GM12878 (cell line): ENCODE data around the gene GDE1. TPM values are rescaled to one million over a fixed set of nuclear protein-coding genes. Genes with fewer than 3 reads are reported as not detected.

Experiments
- ATAC-seq: fragments of 200-7000 bp; cut with Tn5 transposase; 3 replicates; pipeline ENCODE4 v1.9.1; 2020; ENCODE audit warnings: mild to moderate bottlenecking, moderate library complexity
- BruUV-seq: library from RNA; stranded (reverse); fragments of 400-500 nt; replicated peaks from 2 replicates; lab custom pipeline; 2021; lab: Mats Ljungman, UMichigan
- CTCF ChIA-PET: fragments of 300-600 bp; sonication (Branson Sonifier 250); formaldehyde crosslinking; extraction: SDS; loops from one replicate; lab custom pipeline; 2021; ENCODE audit warnings: inconsistent platforms; lab: Yijun Ruan, JAX
- POLR2A ChIA-PET: fragments of 350-600 bp; formaldehyde crosslinking; extraction: SDS; loops from one replicate; lab custom pipeline; 2021; ENCODE audit warnings: inconsistent platforms; lab: Charles Lee
- RAD21 ChIA-PET: fragments of 300-600 bp; sonication (Branson Sonifier 250); formaldehyde crosslinking; loops from one replicate; lab custom pipeline; 2023; ENCODE audit warnings: antibody characterized with exemption; ENCODE audit not compliant: unreplicated experiment; lab: Charles Lee
- SMC1A ChIA-PET: fragments of 300-600 bp; sonication (Branson Sonifier 250); formaldehyde crosslinking; loops from one replicate; lab custom pipeline; 2023; ENCODE audit not compliant: unreplicated experiment, uncharacterized antibody; lab: Charles Lee
- DNase-seq: peaks from one replicate; pipeline ENCODE4 v3.0.0-alpha.2; 2011; ENCODE audit warnings: low read depth, low spot score
- FAIRE-seq: peaks from 3 replicates; lab custom pipeline; 2011; peaks lifted over from hg19 to GRCh38; lab: Jason Lieb, UNC
- H2AFZ ChIP-seq: 2 replicates; pipeline ENCODE4 v1.6.0; 2011; ENCODE audit warnings: low read depth, low read length, control low read depth; ENCODE audit not compliant: control insufficient read depth
- H3K27ac ChIP-seq: 2 replicates; pipeline ENCODE4 v1.5.1; 2011; ENCODE audit warnings: control low read depth; ENCODE audit not compliant: control insufficient read depth, insufficient read depth
- H3K27me3 ChIP-seq, 2 experiments: replicated peaks in 1 of 2; 2 replicates each; pipeline versions ENCODE4 v1.6.0 to v1.6.1; 2011; ENCODE audit warnings: low read length in 1 of 2; ENCODE audit not compliant: control insufficient read depth in 2 of 2, insufficient read depth in 2 of 2
- H3K36me3 ChIP-seq, 2 experiments: 2 replicates each; pipeline ENCODE4 v1.5.1; 2011; ENCODE audit warnings: low read length in 1 of 2; ENCODE audit not compliant: control insufficient read depth in 2 of 2, insufficient read depth in 2 of 2
- H3K4me1 ChIP-seq: 2 replicates; pipeline ENCODE4 v1.6.1; 2011; ENCODE audit warnings: mild to moderate bottlenecking, low read length, moderate library complexity, mixed read lengths; ENCODE audit not compliant: control insufficient read depth, insufficient read depth
- H3K4me2 ChIP-seq: 2 replicates; pipeline ENCODE4 v1.6.0; 2011; ENCODE audit warnings: control low read depth; ENCODE audit not compliant: control insufficient read depth, insufficient read depth
- H3K4me3 ChIP-seq: fragments of 200-600 bp; sonication (generic); 2 replicates; pipeline ENCODE4 v1.5.1; 2016
- H3K79me2 ChIP-seq: 2 replicates; pipeline ENCODE4 v1.6.0; 2011; ENCODE audit warnings: low read length; ENCODE audit not compliant: control insufficient read depth, insufficient read depth
- H3K9ac ChIP-seq: 2 replicates; pipeline ENCODE4 v1.8.0; 2011; ENCODE audit warnings: low read length, control low read depth, mixed read lengths; ENCODE audit not compliant: control insufficient read depth, insufficient read depth
- H3K9me3 ChIP-seq: replicated peaks from 3 replicates; pipeline ENCODE4 v1.5.1; 2011; ENCODE audit warnings: mild to moderate bottlenecking, low read length; ENCODE audit not compliant: control insufficient read depth, insufficient read depth
- H4K20me1 ChIP-seq: 2 replicates; pipeline ENCODE4 v1.6.0; 2011; ENCODE audit not compliant: control insufficient read depth, insufficient read depth
- ASH2L ChIP-seq: fragments of 300-600, 200-600 bp; sonication (generic); IDR thresholded peaks from 2 replicates; pipeline ENCODE4 v1.6.1; 2017; ENCODE audit warnings: low read depth, mild to moderate bottlenecking, borderline replicate concordance
- IRF4 ChIP-seq: IDR thresholded peaks from 2 replicates; pipeline ENCODE4 v1.6.1; 2011; ENCODE audit warnings: low read depth, low read length
- JUNB ChIP-seq: IDR thresholded peaks from 2 replicates; pipeline ENCODE4 v1.6.1; 2016; ENCODE audit warnings: antibody characterized with exemption, mild to moderate bottlenecking
- MYC ChIP-seq: IDR thresholded peaks from 2 replicates; pipeline ENCODE4 v1.6.1; 2011; ENCODE audit warnings: mild to moderate bottlenecking, low read length, moderate library complexity, inconsistent platforms; ENCODE audit not compliant: insufficient read depth, insufficient replicate concordance, insufficient read length, severe bottlenecking
- ZNF207 ChIP-seq: fragments of 450-650 bp; IDR thresholded peaks from 2 replicates; pipeline ENCODE4 v1.6.1; 2014; ENCODE audit warnings: antibody characterized with exemption, mild to moderate bottlenecking, borderline replicate concordance
- WGBS: methylation state at CpG from one replicate; pipeline ENCODE4 v1.1.6; 2016; ENCODE audit warnings: low lambda C conversion rate; ENCODE audit not compliant: insufficient replicate concordance, insufficient coverage; ENCODE audit errors: missing lambda C conversion rate; 5-methylcytosine and 5-hydroxymethylcytosine counted together
- in situ Hi-C: fragments of 300-500 bp; cut with MboI; formaldehyde crosslinking; loops from 9 replicates; pipeline ENCODE4 v1.14.3; 2018; ENCODE audit warnings: mixed read lengths
- intact Hi-C: fragments of 100-400 bp; cut with micrococcal nuclease; formaldehyde crosslinking; loops from one replicate; pipeline ENCODE4 v1.14.2; 2022; ENCODE audit not compliant: unreplicated experiment
- polyA plus RNA-seq, 11 experiments: library from polyadenylated mRNA; depleted of rRNA in 4 of 11; unstranded in 6 of 11; stranded (reverse) in 5 of 11; fragments of >200 nt; fragmentation: Nextera tagmentation in 4 of 11; fragmentation: Illumina TruSeq in 1 of 11; extraction: Ambion mirVana in 4 of 11; extraction: Trizol in 1 of 11; gene quantifications; 1 replicate in 1 of 11; 2 replicates in 10 of 11; pipeline versions ENCODE4 v1.2.1 to v1.2.3, GENCODE V29; 2011 to 2016; ENCODE audit warnings: inconsistent platforms in 2 of 11, missing spikeins in 2 of 11, low read depth in 1 of 11
- total RNA-seq, 4 experiments: library from RNA; depleted of rRNA in 3 of 4; stranded (reverse); fragments of >200 nt in 3 of 4; fragmentation: Illumina TruSeq in 1 of 4; extraction: Trizol in 1 of 4; gene quantifications; 2 replicates each; pipeline versions ENCODE4 v1.2.1 to v1.2.3, GENCODE V29; 2013 to 2021
- TF ChIP-seq, protein P1 (sequence below): fragments of 450-650 bp; formaldehyde crosslinking; IDR thresholded peaks from 2 replicates; pipeline ENCODE4 v1.5.0; 2022; ENCODE audit warnings: mild to moderate bottlenecking, missing genetic modification characterization
- TF ChIP-seq, protein P2 (sequence below): fragments of 450-650 bp; formaldehyde crosslinking; IDR thresholded peaks from 2 replicates; pipeline ENCODE4 v1.4.0; 2022; ENCODE audit warnings: mild to moderate bottlenecking, moderate library complexity

Gene GDE1
- total and polyA plus RNA-seq, 10 of the 15 experiments (the other 5 are each of a cell fraction or from before 2014, with no cell fraction given), result 14.8 to 31.8 (median 21.0) TPM

DNA sequence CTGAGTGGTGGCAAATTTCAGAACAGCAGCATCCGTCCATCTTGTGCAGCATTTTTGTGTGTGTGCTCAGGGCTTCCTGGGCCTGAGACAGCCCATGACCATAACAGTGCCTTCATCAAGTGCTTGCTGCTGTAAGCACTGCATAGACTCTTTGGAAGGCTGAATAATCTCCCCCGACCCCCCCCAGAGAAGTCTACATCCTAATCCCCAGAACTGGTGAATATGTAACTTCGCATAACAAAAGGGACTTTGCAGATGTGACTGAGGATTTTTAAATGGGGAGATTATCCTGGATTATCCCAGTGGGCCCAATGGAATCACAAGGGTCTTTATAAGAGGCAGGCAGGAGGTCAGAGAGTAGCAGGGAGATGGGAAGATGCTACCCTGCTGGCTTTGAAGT is 53.6 kb downstream of the GDE1 start:
- Histone ChIP-seq H3K27me3 (no peaks in the 10 kb centered on the region), H4K20me1 (no peaks in the 10 kb centered on the region), H3K4me1 (no peaks in the 10 kb centered on the region), H3K27ac (no peak overlapping the region), H3K9ac (no peak overlapping the region), H3K36me3 (no peaks in the 10 kb centered on the region), H3K4me3 (no peak overlapping the region), H3K4me2 (no peak overlapping the region), H2AFZ (no peak overlapping the region), H3K79me2 (no peaks in the 10 kb centered on the region), H3K9me3 (no peaks in the 10 kb centered on the region)
- no peak for ATAC-seq
- ChIA-PET RAD21 (no interaction called here), POLR2A (no interaction called here), SMC1A (no interaction called here), CTCF (no interaction called here)
- FAIRE-seq, result no peak
- BruUV-seq, result no TSS peak
- in situ Hi-C loops, result no loop called here
- 52% methylated on average over 3 of the region's 3 CpGs for WGBS
- intact Hi-C loops, result no loop called here
- no peak for DNase-seq
- TF ChIP-seq ZNF207 (no peak), JUNB (no peak)
- TF ChIP-seq, all 136 proteins: peak for 0

DNA sequence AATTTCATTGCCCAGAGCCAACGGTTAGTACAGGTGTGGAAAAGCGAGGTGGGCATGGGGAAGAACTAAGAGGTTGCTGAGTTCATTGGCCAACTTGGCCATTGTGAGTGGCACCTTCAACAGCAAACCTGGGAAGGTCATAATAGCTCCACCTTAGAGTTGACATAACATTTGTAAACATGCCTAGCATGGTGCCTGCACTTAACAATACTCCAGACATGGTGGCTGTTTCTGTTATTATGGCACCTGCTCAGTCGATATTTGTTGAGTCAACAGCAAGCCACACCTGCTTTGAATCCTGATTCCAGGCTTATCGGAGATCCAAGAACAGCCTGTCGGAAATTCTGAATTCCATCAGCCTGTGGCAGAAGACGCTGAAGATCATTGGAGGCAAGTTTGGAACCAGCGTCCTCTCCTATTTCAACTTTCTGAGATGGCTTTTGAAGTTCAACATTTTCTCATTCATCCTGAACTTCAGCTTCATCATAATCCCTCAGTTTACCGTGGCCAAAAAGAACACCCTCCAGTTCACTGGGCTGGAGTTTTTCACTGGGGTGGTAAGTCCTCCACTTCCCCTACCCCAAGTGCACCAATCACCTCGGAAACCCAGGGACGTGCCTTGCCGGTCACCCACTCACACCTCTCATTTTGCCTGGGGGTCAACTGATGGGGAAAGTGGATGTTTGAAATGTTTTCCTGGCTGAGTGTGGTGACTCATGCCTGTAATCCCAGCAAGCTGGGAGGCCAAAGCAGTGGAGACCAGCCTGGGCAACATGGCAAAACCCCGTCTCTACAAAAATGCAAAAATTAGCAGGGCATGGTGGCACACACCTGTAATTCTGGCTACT is 58.2 kb downstream of the GDE1 start:
- H4K20me1 ChIP-seq, result no peaks in the 10 kb centered on the region
- intact Hi-C loops (no loop called here), in situ Hi-C loops (no loop called here)
- no peaks in the 10 kb centered on the region for H3K4me1 ChIP-seq
- CTCF ChIA-PET, result no interaction called here
- SMC1A ChIA-PET, result interaction anchor here (0.9 kb wide), 1 partner anchor 9 kb away, joined by 3 read pairs; no protein-coding TSS in a partner anchor
- H3K4me2 ChIP-seq, result no peak overlapping the region
- ATAC-seq (no peak), FAIRE-seq (no peak), DNase-seq (no peak)
- H3K27ac ChIP-seq, result no peak overlapping the region
- H2AFZ ChIP-seq, result no peak overlapping the region
- no peak overlapping the region for H3K9ac ChIP-seq
- H3K79me2 ChIP-seq, result no peaks in the 10 kb centered on the region
- no peaks in the 10 kb centered on the region for H3K27me3 ChIP-seq
- no peaks in the 10 kb centered on the region for H3K9me3 ChIP-seq
- POLR2A ChIA-PET, result no interaction called here
- RAD21 ChIA-PET, result no interaction called here
- 60% methylated on average over 12 of the region's 12 CpGs for WGBS
- H3K4me3 ChIP-seq, result no peak overlapping the region
- BruUV-seq, result no TSS peak
- H3K36me3 ChIP-seq, result no peaks in the 10 kb centered on the region
- TF ChIP-seq MYC (no peak), ASH2L (no peak), IRF4 (no peak), JUNB (no peak)
- TF ChIP-seq, protein P1, sequence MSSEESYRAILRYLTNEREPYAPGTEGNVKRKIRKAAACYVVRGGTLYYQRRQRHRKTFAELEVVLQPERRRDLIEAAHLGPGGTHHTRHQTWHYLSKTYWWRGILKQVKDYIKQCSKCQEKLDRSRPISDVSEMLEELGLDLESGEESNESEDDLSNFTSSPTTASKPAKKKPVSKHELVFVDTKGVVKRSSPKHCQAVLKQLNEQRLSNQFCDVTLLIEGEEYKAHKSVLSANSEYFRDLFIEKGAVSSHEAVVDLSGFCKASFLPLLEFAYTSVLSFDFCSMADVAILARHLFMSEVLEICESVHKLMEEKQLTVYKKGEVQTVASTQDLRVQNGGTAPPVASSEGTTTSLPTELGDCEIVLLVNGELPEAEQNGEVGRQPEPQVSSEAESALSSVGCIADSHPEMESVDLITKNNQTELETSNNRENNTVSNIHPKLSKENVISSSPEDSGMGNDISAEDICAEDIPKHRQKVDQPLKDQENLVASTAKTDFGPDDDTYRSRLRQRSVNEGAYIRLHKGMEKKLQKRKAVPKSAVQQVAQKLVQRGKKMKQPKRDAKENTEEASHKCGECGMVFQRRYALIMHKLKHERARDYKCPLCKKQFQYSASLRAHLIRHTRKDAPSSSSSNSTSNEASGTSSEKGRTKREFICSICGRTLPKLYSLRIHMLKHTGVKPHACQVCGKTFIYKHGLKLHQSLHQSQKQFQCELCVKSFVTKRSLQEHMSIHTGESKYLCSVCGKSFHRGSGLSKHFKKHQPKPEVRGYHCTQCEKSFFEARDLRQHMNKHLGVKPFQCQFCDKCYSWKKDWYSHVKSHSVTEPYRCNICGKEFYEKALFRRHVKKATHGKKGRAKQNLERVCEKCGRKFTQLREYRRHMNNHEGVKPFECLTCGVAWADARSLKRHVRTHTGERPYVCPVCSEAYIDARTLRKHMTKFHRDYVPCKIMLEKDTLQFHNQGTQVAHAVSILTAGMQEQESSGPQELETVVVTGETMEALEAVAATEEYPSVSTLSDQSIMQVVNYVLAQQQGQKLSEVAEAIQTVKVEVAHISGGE (CRISPR knock-in tag), result no peak
- TF ChIP-seq, protein P2, sequence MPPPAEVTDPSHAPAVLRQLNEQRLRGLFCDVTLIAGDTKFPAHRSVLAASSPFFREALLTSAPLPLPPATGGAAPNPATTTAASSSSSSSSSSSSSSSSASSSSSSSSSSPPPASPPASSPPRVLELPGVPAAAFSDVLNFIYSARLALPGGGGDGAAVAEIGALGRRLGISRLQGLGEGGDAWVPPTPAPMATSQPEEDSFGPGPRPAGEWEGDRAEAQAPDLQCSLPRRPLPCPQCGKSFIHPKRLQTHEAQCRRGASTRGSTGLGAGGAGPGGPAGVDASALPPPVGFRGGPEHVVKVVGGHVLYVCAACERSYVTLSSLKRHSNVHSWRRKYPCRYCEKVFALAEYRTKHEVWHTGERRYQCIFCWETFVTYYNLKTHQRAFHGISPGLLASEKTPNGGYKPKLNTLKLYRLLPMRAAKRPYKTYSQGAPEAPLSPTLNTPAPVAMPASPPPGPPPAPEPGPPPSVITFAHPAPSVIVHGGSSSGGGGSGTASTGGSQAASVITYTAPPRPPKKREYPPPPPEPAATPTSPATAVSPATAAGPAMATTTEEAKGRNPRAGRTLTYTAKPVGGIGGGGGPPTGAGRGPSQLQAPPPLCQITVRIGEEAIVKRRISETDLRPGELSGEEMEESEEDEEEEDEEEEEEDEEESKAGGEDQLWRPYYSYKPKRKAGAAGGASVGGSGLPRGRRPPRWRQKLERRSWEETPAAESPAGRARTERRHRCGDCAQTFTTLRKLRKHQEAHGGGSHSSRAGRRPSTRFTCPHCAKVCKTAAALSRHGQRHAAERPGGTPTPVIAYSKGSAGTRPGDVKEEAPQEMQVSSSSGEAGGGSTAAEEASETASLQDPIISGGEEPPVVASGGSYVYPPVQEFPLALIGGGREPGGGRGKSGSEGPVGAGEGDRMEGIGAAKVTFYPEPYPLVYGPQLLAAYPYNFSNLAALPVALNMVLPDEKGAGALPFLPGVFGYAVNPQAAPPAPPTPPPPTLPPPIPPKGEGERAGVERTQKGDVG (CRISPR knock-in tag), result no peak
